ENCODE measurements around the gene FAM32A.

FAM32A gene

GRCh38 chr19:16225279-16226183 is 40.3 kb downstream of the FAM32A start:
- no peak for DNase-seq

DNA sequence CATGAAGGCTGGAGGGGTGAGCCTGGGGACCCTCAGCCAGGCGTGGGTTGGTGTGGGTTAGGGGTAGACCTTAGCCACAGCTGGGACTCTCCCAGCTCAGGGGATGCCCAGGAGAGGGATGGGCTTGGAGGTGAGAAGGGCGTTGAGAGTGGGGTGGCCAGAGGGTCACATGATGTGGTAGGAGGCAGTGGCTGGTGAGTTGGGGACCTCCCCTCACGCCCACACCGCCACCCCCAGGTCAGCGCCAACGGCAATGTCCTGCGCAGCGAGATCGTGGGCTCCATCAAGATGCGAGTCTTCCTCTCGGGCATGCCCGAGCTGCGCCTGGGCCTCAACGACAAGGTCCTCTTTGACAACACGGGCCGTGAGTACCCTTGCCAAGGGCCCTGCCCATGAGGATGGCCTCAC is 41.0 kb downstream of the FAM32A start:
- DNase-seq: no peak

GRCh38 chr19:16226878-16227836 is 41.9 kb downstream of the FAM32A start:
- no peak for DNase-seq

DNA sequence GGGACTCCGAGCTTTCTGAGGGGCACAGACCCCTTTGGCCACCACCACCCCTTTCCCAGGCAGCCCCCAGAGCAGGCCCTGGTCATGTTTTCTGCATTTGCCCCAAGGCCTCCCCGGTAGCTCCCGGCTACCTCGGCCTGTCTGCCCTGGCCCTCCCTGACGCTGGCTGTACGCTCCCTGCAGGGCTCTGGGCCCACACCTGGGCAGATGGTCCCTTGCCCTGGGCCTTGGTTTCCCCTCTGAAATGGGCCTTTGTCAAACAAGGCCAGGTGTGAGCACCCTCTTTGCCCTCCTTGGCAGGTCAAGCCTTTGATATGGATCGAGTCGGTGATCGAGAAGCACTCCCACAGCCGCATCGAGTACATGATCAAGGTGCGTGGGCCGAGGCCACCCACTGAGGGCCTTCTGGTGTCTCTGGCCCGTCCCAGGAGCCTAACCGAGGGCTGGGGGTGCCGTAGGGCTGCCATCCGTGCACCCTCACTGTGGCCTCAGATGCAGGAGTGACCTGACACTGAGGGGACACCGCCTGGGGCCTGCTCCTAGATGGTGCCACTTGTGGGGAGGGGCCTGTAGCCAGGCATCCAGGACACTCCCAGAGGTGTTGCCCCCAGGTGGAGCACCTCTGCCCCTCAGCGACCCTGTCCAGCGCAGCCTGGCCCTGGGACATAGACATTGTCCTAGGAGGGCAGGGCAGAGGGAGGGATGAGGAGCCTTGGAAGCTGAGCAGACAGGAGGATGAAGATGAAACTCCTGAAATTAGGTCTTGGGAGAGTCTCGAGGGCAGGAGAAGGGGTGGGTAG is 42.8 kb downstream of the FAM32A start:
- no peak for DNase-seq

DNA sequence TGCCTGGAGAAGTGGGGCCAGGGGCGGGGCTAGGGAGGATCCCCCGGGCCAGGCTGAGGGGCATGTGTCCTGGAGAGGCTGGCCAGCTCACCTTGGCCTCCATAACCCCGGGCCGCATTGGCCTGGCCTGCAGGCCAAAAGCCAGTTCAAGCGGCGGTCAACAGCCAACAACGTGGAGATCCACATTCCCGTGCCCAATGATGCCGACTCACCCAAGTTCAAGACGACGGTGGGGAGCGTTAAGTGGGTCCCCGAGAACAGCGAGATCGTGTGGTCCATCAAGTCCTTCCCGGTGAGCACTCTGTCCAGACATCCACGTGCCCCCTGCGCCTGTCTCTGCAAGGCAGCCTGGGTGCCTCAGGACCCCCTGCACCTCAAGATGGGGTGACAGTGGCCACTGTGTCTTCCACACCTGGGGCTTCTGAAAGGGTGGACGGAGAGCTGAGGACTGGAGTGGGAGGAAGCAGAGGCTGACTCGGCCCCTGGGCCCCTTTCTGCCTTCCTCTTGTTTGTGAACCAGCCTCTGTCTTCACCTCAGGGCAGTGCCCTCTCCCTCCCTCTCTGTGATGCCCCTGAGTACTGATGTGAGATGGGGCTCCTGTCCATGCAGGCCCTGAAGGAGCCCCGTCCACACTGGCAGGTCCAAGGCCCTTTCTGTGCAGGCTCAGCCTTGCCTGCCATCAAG is 43.6 kb downstream of the FAM32A start:
- DNase-seq: no peak

- DNase-seq: no peak
These were observed 44.1 kb downstream of the FAM32A start for GRCh38 chr19:16229322-16229641.

DNA sequence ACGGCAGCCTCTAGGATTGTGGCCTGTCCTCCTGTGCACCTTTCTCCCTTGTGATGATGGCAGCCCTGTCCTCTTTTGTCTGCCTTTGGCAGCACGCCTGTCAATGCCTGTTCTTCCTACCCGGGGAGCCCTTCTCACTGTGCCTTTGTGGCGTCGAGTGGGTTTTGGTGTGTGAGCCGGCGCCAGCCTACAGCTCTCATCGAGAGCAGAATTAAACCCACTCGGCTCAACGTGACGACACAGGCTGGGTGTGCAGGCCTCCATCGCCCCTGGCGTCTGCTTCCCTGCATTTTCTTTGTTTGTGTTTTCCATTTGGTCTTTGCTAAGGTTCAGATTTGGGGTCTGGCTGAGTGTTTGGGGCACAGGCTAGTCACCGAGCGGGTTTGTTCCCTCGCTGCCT is 46.9 kb downstream of the FAM32A start:
- no peak for DNase-seq

DNA sequence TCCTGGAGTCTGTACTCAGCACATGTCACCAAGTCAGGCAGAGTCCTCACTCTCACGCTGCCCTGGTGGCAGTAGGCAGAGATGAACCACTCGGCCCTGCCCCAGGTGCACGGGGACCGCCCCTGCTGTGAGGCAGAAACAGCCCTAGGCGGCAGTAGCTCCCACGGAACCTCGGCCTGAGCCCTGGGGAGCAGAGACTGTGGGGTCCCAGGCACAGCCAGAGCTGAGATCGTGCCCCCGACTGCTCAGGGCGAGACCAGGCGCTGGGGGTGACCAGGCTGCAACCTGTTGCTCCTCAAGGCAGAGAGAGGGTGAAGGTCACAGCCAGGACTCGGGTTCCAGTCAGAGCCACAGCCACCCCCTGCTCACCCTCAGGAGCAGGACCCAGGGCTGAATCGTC is 47.4 kb downstream of the FAM32A start:
- DNase-seq: no peak

DNA sequence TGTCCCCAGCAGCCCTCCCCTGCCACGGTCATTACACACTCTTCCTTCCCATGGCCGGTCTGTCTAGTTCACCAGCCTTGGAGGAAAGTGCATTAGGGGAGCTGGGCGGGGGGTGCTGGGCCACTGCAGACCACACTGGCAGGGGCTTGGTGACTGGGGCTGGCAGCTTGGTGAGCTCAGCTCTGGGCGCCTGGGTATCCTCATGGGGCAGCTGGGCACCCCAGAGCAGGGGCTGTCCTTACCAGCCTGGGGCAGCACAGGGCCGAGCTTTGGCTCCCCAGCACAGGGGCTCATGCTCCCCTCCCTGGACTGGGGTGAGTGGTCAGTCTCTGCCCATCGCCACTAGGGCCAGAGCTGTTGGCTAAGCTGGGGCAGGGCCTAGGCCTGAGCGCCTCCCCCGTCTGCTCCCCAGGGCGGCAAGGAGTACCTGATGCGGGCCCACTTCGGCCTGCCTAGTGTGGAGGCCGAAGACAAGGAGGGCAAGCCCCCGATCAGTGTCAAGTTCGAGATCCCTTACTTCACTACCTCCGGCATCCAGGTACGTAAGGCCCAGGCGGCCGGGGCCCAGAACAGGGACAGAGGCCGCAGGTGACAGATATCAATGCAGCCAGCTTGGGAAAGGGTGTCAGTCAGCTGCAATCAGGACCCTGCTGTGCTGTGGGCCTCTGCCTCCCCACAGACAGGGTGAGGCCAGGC is 48.0 kb downstream of the FAM32A start:
- no peak for DNase-seq

- no peak for DNase-seq
These were observed 48.8 kb downstream of the FAM32A start for GRCh38 chr19:16233836-16234551.

- no peak for DNase-seq
These were observed 49.6 kb downstream of the FAM32A start for GRCh38 chr19:16234552-16235445.

GRCh38 chr19:16235811-16236652 is 50.8 kb downstream of the FAM32A start:
- DNase-seq: no peak

Data from fibroblast of skin of abdomen (primary cell).